DOHH2 (cell line): ENCODE results near the gene UBXN11.

ENCODE experiments used
- H3F3A ChIP-seq: fragments of 200-600 bp; sonication (generic), shearing (Covaris generic); 2 replicates; pipeline ENCODE4 v1.6.0; 2016; ENCODE audit warnings: antibody characterized with exemption, mild to moderate bottlenecking; ENCODE audit not compliant: control insufficient read depth, insufficient read depth
- H3K27ac ChIP-seq: fragments of 200-600 bp; sonication (generic); 2 replicates; pipeline ENCODE4 v1.5.1; 2014; ENCODE audit warnings: low read depth, mild to moderate bottlenecking, low read length, moderate library complexity
- H3K27me3 ChIP-seq: fragments of 200-600 bp; sonication (generic); 2 replicates; pipeline ENCODE4 v1.6.1; 2014; ENCODE audit warnings: mild to moderate bottlenecking, low read length, mixed read lengths; ENCODE audit not compliant: control insufficient read depth
- H3K36me3 ChIP-seq: fragments of 200-600 bp; sonication (generic); 2 replicates; pipeline ENCODE4 v1.6.1; 2014; ENCODE audit warnings: mild to moderate bottlenecking, low read length, moderate library complexity, mixed read lengths; ENCODE audit not compliant: control insufficient read depth
- H3K4me1 ChIP-seq: fragments of 200-600 bp; sonication (generic); 2 replicates; pipeline ENCODE4 v1.6.1; 2014; ENCODE audit warnings: mild to moderate bottlenecking, low read length, mixed read lengths; ENCODE audit not compliant: control insufficient read depth
- H3K4me2 ChIP-seq: fragments of 200-600 bp; sonication (generic); 2 replicates; pipeline ENCODE4 v1.6.0; 2014; ENCODE audit warnings: mild to moderate bottlenecking, low read length, moderate library complexity
- H3K4me3 ChIP-seq: fragments of 200-600 bp; sonication (generic); 2 replicates; pipeline ENCODE4 v1.5.1; 2014; ENCODE audit warnings: mild to moderate bottlenecking, low read length, mixed read lengths
- H3K79me2 ChIP-seq: fragments of 200-600 bp; sonication (generic); 2 replicates; pipeline ENCODE4 v1.6.1; 2014; ENCODE audit warnings: mild to moderate bottlenecking, low read length, mixed read lengths; ENCODE audit not compliant: control insufficient read depth
- H3K9me2 ChIP-seq: fragments of 200-600 bp; sonication (generic); replicated peaks from 2 replicates; pipeline ENCODE4 v1.6.1; 2014; ENCODE audit warnings: mild to moderate bottlenecking, low read length, mixed read lengths; ENCODE audit not compliant: control insufficient read depth
- H3K9me3 ChIP-seq: fragments of 200-600 bp; sonication (generic); 2 replicates; pipeline ENCODE4 v1.6.1; 2014; ENCODE audit warnings: antibody characterized with exemption, low read length, mixed read lengths; ENCODE audit not compliant: control insufficient read depth, insufficient read depth
- H4K20me1 ChIP-seq: fragments of 200-600 bp; sonication (generic); 2 replicates; pipeline ENCODE4 v1.6.0; 2014; ENCODE audit warnings: low read depth, mild to moderate bottlenecking, antibody characterized with exemption, low read length, moderate library complexity; ENCODE audit not compliant: control insufficient read depth, insufficient read depth
- CTCF ChIP-seq: fragments of 200-600 bp; sonication (generic); IDR thresholded peaks from one replicate; pipeline ENCODE4 v1.5.1; 2014; ENCODE audit warnings: antibody characterized with exemption, mild to moderate bottlenecking, low read depth, low read length; ENCODE audit not compliant: poor library complexity, severe bottlenecking
- EZH2phosphoT487 ChIP-seq: fragments of 200-600 bp; sonication (generic); IDR thresholded peaks from 2 replicates; pipeline ENCODE4 v1.6.1; 2017; ENCODE audit warnings: borderline replicate concordance, mild to moderate bottlenecking, antibody characterized with exemption, low read length, moderate library complexity, mixed read lengths

UBXN11 gene

GRCh38 chr1:26351590-26352337 lies 45.3 kb upstream of the UBXN11 start:
- no peaks in the 10 kb centered on the region for H3K79me2 ChIP-seq
- H3K27me3 ChIP-seq = no peaks in the 10 kb centered on the region
- no peaks in the 10 kb centered on the region for H3K36me3 ChIP-seq
- H3K4me2 ChIP-seq = no peak overlapping the region
- no peaks in the 10 kb centered on the region for H3K9me3 ChIP-seq
- no peaks in the 10 kb centered on the region for H4K20me1 ChIP-seq
- no peaks in the 10 kb centered on the region for H3K9me2 ChIP-seq
- no peak overlapping the region for H3K4me3 ChIP-seq
- H3K27ac ChIP-seq = no peak overlapping the region
- H3K4me1 ChIP-seq = no peaks in the 10 kb centered on the region
- no peaks in the 10 kb centered on the region for H3F3A ChIP-seq
- TF ChIP-seq EZH2phosphoT487 (no peak), CTCF (no peak)

GRCh38 chr1:26350701-26351589 lies 44.5 kb upstream of the UBXN11 start:
- TF ChIP-seq EZH2phosphoT487 = no peak
- TF ChIP-seq CTCF = no peak
- no peaks in the 10 kb centered on the region for H4K20me1 ChIP-seq
- no peak overlapping the region for H3K4me3 ChIP-seq
- no peaks in the 10 kb centered on the region for H3K79me2 ChIP-seq
- no peaks in the 10 kb centered on the region for H3K36me3 ChIP-seq
- H3K27me3 ChIP-seq = no peaks in the 10 kb centered on the region
- no peaks in the 10 kb centered on the region for H3K4me1 ChIP-seq
- H3K9me3 ChIP-seq = no peaks in the 10 kb centered on the region
- no peaks in the 10 kb centered on the region for H3K9me2 ChIP-seq
- H3K27ac ChIP-seq = no peak overlapping the region
- no peaks in the 10 kb centered on the region for H3F3A ChIP-seq
- no peak overlapping the region for H3K4me2 ChIP-seq

- Histone ChIP-seq H3K79me2 (no peaks in the 10 kb centered on the region), H3K4me2 (no peak overlapping the region), H3K27ac (no peak overlapping the region), H3K9me2 (no peaks in the 10 kb centered on the region), H3K9me3 (no peaks in the 10 kb centered on the region), H3K4me1 (no peaks in the 10 kb centered on the region), H3K4me3 (no peak overlapping the region), H4K20me1 (no peaks in the 10 kb centered on the region), H3K27me3 (no peaks in the 10 kb centered on the region), H3F3A (no peaks in the 10 kb centered on the region), H3K36me3 (no peaks in the 10 kb centered on the region)
- TF ChIP-seq CTCF (no peak), EZH2phosphoT487 (no peak)
Observed at GRCh38 chr1:26350343-26350700, 43.9 kb upstream of the UBXN11 start.
